Fibroblast of skin of right quadriceps (primary cell): ENCODE results near the gene EIF4EBP2.

Source experiments
- DNase-seq: peaks from one replicate; pipeline ENCODE4 v3.0.0-alpha.2; 2013

The EIF4EBP2 gene

GRCh38 chr10:70379581-70380176 lies 24.3 kb upstream of the EIF4EBP2 start:
- no peak for DNase-seq

- DNase-seq, result no peak
These were observed 23.4 kb upstream of the EIF4EBP2 start for GRCh38 chr10:70380350-70381135.

GRCh38 chr10:70381471-70382421 lies 22.2 kb upstream of the EIF4EBP2 start:
- DNase-seq, result peak; percentile 28

- no peak for DNase-seq
These were observed 12.3 kb upstream of the EIF4EBP2 start for GRCh38 chr10:70391654-70392053.

GRCh38 chr10:70396140-70396539 lies 7.8 kb upstream of the EIF4EBP2 start:
- DNase-seq, result no peak

GRCh38 chr10:70399177-70399576 lies 4.8 kb upstream of the EIF4EBP2 start:
- DNase-seq, result no peak

GRCh38 chr10:70403483-70404035 lies 386 bp upstream of the EIF4EBP2 start:
- DNase-seq, result no peak

- DNase-seq, result no peak
These were observed 767 bp downstream of the EIF4EBP2 start for GRCh38 chr10:70404787-70405036.

GRCh38 chr10:70405037-70405824 lies 1.3 kb downstream of the EIF4EBP2 start:
- DNase-seq, result peak; percentile 93

GRCh38 chr10:70409772-70410171 lies 5.8 kb downstream of the EIF4EBP2 start:
- no peak for DNase-seq

- DNase-seq, result no peak
These were observed 6.7 kb downstream of the EIF4EBP2 start for GRCh38 chr10:70410608-70411007.

GRCh38 chr10:70412356-70412755 lies 8.4 kb downstream of the EIF4EBP2 start:
- DNase-seq, result no peak

GRCh38 chr10:70417568-70417967 lies 13.6 kb downstream of the EIF4EBP2 start:
- no peak for DNase-seq

GRCh38 chr10:70418229-70418628 lies 14.3 kb downstream of the EIF4EBP2 start:
- peak; percentile 53 for DNase-seq

- DNase-seq, result no peak
These were observed 14.8 kb downstream of the EIF4EBP2 start for GRCh38 chr10:70418713-70419112.

GRCh38 chr10:70424320-70424719 lies 20.4 kb downstream of the EIF4EBP2 start:
- DNase-seq, result no peak

GRCh38 chr10:70425096-70425495 lies 21.2 kb downstream of the EIF4EBP2 start:
- no peak for DNase-seq

- DNase-seq, result no peak
These were observed 22.9 kb downstream of the EIF4EBP2 start for GRCh38 chr10:70426823-70427222.

GRCh38 chr10:70430493-70431445 lies 26.8 kb downstream of the EIF4EBP2 start:
- DNase-seq, result no peak

GRCh38 chr10:70432101-70432500 lies 28.2 kb downstream of the EIF4EBP2 start:
- no peak for DNase-seq

GRCh38 chr10:70432561-70433263 lies 28.8 kb downstream of the EIF4EBP2 start:
- DNase-seq, result no peak
